ENCODE results near the gene OR52I1.

DNA sequence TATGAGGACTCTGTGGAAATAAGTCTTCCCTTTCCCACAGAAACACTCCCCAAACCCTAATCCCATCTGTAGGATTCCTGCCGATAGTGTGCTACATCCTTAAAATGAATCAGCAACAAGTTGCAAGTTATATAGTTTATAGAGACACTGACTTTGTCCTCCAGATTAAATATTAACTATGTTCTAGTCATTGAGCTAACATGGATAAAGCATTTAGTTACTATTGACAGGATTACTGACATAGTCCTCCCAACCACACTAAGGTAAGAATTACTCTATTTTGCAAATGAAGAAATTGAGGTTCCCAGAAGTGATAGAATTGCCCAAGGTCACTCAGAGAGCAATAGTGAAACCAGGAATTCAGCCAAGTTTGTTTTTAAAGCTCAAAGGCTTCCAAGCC lies 47.0 kb upstream of the OR52I1 start:
- TF ChIP-seq ZBTB4 (CRISPR knock-in tag; IDR thresholded peaks at IDR 0.05): no peak
- no peak for TF ChIP-seq SIN3A (IDR thresholded peaks at IDR 0.05; ENCODE audit: low read depth, low read length)
- no peak for TF ChIP-seq NFIC (IDR thresholded peaks at IDR 0.05; ENCODE audit: low read depth, low read length)
- TF ChIP-seq POLR2AphosphoS5 (IDR thresholded peaks at IDR 0.05; ENCODE audit: low read length): no peak
- TF ChIP-seq CTCF (IDR thresholded peaks at IDR 0.05 in 2 of 3, conservative IDR thresholded peaks at IDR 0.05 in 1 of 3; ENCODE audit: control insufficient read depth in 2 of 3, extremely low read depth in 1 of 3, insufficient read depth in 1 of 3, low read depth in 3 of 3, low read length in 3 of 3): no peak
- no peak for TF ChIP-seq POLR2A (IDR thresholded peaks at IDR 0.05; ENCODE audit: low read depth, low read length)
- TF ChIP-seq CEBPZ (IDR thresholded peaks at IDR 0.05; ENCODE audit: low read depth, low read length): no peak
- TF ChIP-seq ZBED1 (IDR thresholded peaks at IDR 0.05; ENCODE audit: borderline replicate concordance): no peak
- no peak for TF ChIP-seq KDM1A (IDR thresholded peaks at IDR 0.05; ENCODE audit: borderline replicate concordance)
- TF ChIP-seq REST (IDR thresholded peaks at IDR 0.05; ENCODE audit: low read depth, low read length): no peak
- TF ChIP-seq NFYA (IDR thresholded peaks at IDR 0.05; ENCODE audit: borderline replicate concordance, low read depth, low read length): no peak
- no peak for TF ChIP-seq ZBTB40 (IDR thresholded peaks at IDR 0.05; ENCODE audit: borderline replicate concordance)
- TF ChIP-seq SMC3 (IDR thresholded peaks at IDR 0.05; ENCODE audit: borderline replicate concordance, low read length): no peak

All from GM12878 (cell line).